ENCODE results near the gene WDFY1. TPM values are rescaled to one million over a fixed set of nuclear protein-coding genes. Genes with fewer than 3 reads are reported as not detected.

Gene WDFY1
- total RNA-seq, 1 experiment from 2014 or later = 120 TPM

- DNase-seq (ENCODE audit: low read depth) = no peak
These were observed 12.0 kb downstream of the WDFY1 start for GRCh38 chr2:223932816-223933800.

GRCh38 chr2:223930103-223930976, 14.8 kb downstream of the WDFY1 start:
- DNase-seq (ENCODE audit: low read depth) = no peak

DNA sequence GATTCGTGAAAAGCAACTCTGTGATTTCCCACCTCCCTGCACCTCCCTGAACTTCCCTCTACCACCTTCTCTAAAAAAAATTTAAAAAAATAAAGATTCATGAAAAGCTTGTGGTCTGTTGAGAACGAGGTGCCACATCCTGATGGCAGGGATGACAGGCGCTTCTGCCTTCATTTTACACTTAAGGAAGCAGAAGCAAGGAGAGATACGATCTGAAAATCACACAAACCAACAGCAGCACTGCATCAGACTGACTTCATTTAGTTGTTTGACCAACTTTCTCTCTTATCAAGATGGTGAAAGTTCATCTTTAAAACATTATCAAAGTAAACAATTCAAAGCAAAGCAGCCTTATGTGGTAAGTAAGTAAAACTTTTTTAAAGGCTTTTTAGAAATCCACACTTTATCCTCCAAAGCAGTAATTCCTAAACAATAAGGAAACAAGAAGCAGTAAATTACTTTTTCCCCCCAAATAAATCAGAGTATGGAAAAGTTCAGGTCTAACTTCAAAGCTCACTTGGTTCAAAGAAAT, 15.5 kb downstream of the WDFY1 start:
- no peak for DNase-seq (ENCODE audit: low read depth)

DNA sequence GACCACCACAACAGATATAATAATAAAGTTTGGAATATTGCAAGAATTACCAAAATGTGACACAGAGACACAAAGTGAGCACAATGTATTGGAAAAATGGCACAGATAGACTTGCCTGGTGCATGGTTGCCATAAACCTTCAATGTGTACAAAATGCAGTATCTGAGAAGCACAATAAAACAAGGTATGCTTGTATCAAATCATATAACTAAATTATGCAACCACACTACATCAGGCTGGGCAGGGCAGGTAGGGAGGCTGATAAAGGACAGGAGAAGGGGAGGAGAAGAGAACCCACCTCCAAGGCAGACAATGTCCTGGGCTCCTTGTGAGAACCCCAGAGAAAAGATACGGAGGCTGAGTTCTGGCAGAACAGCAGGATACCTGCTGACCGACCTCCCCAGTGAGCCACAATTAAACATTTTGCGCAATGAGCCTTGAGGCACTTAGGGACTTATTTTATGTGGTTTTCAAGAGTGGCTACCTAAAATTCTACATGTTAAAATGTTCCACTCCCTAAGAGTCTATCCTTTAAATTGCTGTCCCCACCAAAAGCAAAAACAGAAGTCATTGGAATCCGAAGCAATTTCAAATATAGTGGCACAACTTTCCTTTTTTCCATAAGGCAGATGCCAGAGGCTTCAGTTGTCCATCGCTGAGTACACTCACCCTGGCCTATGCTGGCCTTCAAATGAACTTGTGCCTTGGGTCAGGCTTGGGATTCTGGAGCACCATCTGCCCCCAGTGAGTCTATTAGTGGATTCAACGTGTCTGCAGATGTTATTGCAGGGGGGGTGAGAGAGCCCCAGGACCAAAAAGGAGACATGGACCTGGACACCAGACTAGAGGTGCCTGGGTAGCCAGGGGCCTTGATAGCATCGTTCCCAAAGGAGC, 16.8 kb downstream of the WDFY1 start:
- no peak for DNase-seq (ENCODE audit: low read depth)

DNA sequence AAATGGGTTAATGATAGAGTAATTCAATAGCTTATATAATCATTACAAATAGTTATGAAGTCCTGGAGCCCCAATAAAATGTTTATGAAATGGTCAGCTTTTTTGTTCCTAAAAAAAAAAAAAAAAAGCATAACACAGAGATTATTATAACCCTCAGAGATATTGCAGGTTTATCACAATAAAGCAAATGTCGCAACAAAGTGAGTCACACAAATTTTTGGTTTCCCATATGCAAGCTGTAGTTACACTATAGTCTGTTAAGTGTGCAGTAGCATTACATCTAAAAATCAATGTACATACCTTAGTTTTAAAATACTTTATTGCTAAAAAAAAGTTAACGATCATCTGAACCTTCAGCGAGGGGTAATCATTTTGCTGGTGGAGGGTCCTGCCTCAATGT, 20.0 kb downstream of the WDFY1 start:
- no peak for DNase-seq (ENCODE audit: low read depth)

GRCh38 chr2:223923976-223924375, 21.2 kb downstream of the WDFY1 start:
- no peak for DNase-seq (ENCODE audit: low read depth)

GRCh38 chr2:223922308-223922707, 22.8 kb downstream of the WDFY1 start:
- DNase-seq (ENCODE audit: low read depth) = no peak

- no peak for DNase-seq (ENCODE audit: low read depth)
These were observed 23.9 kb downstream of the WDFY1 start for GRCh38 chr2:223921204-223921603.

- no peak for DNase-seq (ENCODE audit: low read depth)
These were observed 25.0 kb downstream of the WDFY1 start for GRCh38 chr2:223920109-223920508.

GRCh38 chr2:223918671-223919134, 26.4 kb downstream of the WDFY1 start:
- DNase-seq (ENCODE audit: low read depth) = no peak

DNA sequence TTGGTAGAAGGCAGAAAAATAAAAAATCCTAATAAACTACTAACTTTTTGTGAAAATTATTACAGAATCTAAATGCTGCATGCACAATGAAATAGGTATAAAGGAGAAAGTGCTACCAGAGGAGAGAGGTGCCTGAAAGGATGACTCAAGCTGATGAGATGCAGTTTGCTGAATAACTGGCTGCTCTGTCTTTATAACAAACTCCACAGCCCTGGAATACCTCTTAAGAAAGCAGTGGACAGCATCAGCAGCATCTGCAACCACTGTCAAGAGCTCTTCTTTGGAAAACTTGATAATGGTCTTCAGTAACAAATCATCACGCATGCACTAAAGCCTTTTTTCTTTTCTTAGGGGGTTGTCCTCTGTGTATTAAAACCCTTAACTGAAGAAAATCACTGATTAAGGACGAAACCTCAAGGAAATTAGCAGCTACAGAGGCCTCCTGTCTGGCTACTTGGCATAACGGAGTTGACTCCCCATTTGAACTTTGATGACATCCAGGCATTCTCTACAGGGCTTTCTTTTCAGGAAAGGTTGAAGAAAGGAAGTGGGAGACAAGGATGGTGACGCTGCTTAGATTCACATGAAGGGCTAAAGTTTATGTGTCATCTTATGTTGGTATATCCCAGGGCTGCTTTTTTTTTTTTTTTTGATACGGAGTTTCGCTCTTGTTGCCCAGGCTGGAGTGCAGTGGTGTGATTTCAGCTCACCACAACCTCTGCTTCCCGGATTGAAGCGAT, 28.8 kb downstream of the WDFY1 start:
- DNase-seq (ENCODE audit: low read depth) = no peak

- no peak for DNase-seq (ENCODE audit: low read depth)
These were observed 30.1 kb downstream of the WDFY1 start for GRCh38 chr2:223915071-223915470.

GRCh38 chr2:223914324-223914723, 30.8 kb downstream of the WDFY1 start:
- no peak for DNase-seq (ENCODE audit: low read depth)

DNA sequence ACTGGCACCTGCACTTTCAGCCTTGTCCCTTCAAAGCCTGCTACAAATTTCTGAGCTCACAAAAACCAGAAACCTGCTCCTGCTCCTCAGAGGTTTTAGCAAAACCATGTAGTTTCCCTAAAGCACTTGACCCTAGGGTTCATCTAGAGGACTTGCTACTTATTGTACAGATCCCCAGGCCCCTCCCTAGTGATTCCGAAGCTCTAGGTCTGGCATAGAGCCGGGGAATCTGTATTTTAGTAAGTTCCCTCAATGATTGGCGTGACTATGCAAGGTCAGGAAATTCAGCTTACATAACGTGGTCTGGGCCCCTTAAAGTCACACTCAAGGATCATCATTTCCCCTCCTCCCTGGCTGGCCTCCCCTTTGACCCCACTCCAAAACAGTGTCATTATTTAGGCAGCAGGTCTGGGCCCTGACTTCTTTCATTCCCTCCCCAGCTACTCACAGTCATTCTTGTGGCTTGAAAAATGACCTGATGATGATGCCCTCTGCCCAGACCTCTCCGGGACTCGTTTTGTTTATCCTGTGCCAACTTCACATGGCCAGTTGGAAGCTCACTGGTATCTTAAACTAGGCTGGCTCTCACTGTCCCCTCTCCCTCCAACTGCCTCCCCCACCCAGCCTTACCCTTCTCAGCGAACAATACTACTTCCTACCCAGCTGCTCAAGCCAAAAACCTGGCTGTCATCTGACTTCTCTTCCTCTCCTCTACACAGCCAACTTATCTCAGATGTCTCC, 36.0 kb downstream of the WDFY1 start:
- DNase-seq (ENCODE audit: low read depth) = no peak

- no peak for DNase-seq (ENCODE audit: low read depth)
These were observed 36.7 kb downstream of the WDFY1 start for GRCh38 chr2:223908304-223908998.

- DNase-seq (ENCODE audit: low read depth) = no peak
These were observed 39.1 kb downstream of the WDFY1 start for GRCh38 chr2:223905996-223906395.

DNA sequence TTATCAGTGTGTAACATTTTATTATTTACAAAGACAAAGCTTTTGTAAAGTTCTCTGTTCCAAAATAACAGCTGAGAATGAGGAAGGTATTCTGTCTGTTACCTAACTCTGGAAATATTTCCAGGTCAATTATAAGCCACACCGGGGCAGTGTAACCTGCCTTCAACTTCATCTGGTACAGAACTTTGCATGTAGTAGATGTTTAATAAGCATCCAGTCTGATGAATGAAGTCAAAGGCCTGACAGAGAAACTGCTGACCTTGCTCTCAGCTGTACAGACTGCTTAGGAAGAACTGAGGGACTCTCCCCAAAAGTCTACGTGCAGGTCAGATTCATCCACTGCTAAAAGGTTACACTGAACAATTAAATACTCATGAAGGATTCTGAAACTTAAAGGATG, 43.3 kb downstream of the WDFY1 start:
- no peak for DNase-seq (ENCODE audit: low read depth)

DNA sequence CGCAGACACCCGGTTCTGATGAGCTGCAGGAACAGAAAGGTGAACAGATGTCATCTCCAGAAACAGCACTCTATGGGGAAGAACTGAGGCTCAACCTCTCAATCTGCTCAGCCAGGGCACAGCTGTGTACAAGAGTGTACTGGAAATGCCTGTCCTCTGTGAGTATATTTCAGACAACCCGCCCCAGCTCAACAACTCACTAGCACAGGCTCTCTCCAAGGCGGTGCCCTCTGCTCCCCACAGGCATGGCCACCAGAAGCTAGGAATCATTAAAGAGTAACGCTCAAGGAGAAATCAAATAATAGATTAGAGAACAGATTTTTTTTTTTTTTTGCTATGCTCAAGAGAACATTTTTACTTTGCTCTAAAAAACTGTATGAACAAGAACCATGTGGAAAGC, 43.8 kb downstream of the WDFY1 start:
- DNase-seq (ENCODE audit: low read depth) = no peak

DNA sequence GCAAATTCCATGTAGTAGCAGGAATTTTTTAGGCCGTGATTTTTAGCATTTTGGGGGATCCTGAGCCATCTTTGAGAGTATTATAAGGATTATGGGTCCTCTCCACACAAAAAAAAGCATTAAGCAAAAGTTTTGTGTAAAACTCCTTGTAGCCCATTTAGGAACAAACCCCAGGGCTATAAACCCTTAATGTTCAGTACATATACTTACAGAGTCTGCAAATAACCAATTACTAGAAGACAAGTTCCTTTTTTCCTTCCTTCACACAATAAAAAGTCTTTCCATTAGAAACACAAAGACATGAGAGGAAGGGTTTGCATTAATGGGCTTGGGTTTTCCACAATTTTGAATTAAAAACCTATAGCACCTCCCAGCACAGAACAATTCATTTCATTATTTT, 44.6 kb downstream of the WDFY1 start:
- no peak for DNase-seq (ENCODE audit: low read depth)
